Adipocyte (in vitro differentiated cells): Measurements from ENCODE around the gene KIF21B.
A peak's percentile ranks its signal among the peaks of the same experiment; 100 is the strongest.

Experiments used
- DNase-seq: peaks from one replicate; pipeline ENCODE4 v3.0.0-alpha.2; 2015; ENCODE audit warnings: low read depth
- H3K27me3 ChIP-seq: replicated peaks from 2 replicates; pipeline ENCODE4 v1.7.0; 2013; ENCODE audit warnings: mild to moderate bottlenecking, low read length, moderate library complexity; ENCODE audit not compliant: control insufficient read depth, insufficient read depth
- H3K36me3 ChIP-seq: 2 replicates; pipeline ENCODE4 v1.7.0; 2013; ENCODE audit warnings: low read length, mild to moderate bottlenecking, moderate library complexity; ENCODE audit not compliant: control insufficient read depth, insufficient read depth, severe bottlenecking
- H3K4me1 ChIP-seq: 2 replicates; pipeline ENCODE4 v1.7.0; 2013; ENCODE audit warnings: mild to moderate bottlenecking, low read length, moderate library complexity; ENCODE audit not compliant: control insufficient read depth, insufficient read depth
- H3K4me3 ChIP-seq: 2 replicates; pipeline ENCODE4 v1.7.0; 2013; ENCODE audit warnings: mild to moderate bottlenecking, low read length, moderate library complexity
- H3K9ac ChIP-seq: 2 replicates; pipeline ENCODE4 v1.7.0; 2013; ENCODE audit warnings: mild to moderate bottlenecking, low read length, moderate library complexity
- H3K9me3 ChIP-seq: 2 replicates; pipeline ENCODE4 v1.7.0; 2013; ENCODE audit warnings: mild to moderate bottlenecking, low read length, moderate library complexity; ENCODE audit not compliant: control insufficient read depth

KIF21B gene

GRCh38 chr1:201042779-201043461 is 19.4 kb upstream of the KIF21B start:
- Histone ChIP-seq H3K36me3 (no peaks in the 10 kb centered on the region), H3K27me3 (peaks cover 59% of the 10 kb centered on the region), H3K4me1 (no peaks in the 10 kb centered on the region), H3K9me3 (no peaks in the 10 kb centered on the region), H3K4me3 (no peak overlapping the region), H3K9ac (no peak overlapping the region)
- peak; percentile 82 for DNase-seq

- DNase-seq = no peak
- no peaks in the 10 kb centered on the region for H3K4me1 ChIP-seq
- no peaks in the 10 kb centered on the region for H3K36me3 ChIP-seq
- H3K9me3 ChIP-seq = no peaks in the 10 kb centered on the region
- H3K9ac ChIP-seq = no peak overlapping the region
- no peak overlapping the region for H3K4me3 ChIP-seq
- H3K27me3 ChIP-seq = peaks cover 63% of the 10 kb centered on the region
Observed at GRCh38 chr1:201041011-201041410, 17.5 kb upstream of the KIF21B start.

- H3K9ac ChIP-seq = no peak overlapping the region
- H3K9me3 ChIP-seq = no peaks in the 10 kb centered on the region
- H3K36me3 ChIP-seq = no peaks in the 10 kb centered on the region
- H3K4me3 ChIP-seq = no peak overlapping the region
- DNase-seq = no peak
- H3K27me3 ChIP-seq = peaks cover 59% of the 10 kb centered on the region
- H3K4me1 ChIP-seq = no peaks in the 10 kb centered on the region
Observed at GRCh38 chr1:201039876-201040275, 16.4 kb upstream of the KIF21B start.

GRCh38 chr1:201039418-201039817 is 15.9 kb upstream of the KIF21B start:
- no peak for DNase-seq
- no peak overlapping the region for H3K4me3 ChIP-seq
- no peaks in the 10 kb centered on the region for H3K4me1 ChIP-seq
- H3K9ac ChIP-seq = no peak overlapping the region
- H3K27me3 ChIP-seq = peaks cover 55% of the 10 kb centered on the region
- no peaks in the 10 kb centered on the region for H3K9me3 ChIP-seq
- no peaks in the 10 kb centered on the region for H3K36me3 ChIP-seq

- Histone ChIP-seq H3K9me3 (no peaks in the 10 kb centered on the region), H3K4me3 (no peak overlapping the region), H3K4me1 (no peaks in the 10 kb centered on the region), H3K27me3 (peaks cover 46% of the 10 kb centered on the region), H3K36me3 (no peaks in the 10 kb centered on the region), H3K9ac (no peak overlapping the region)
- DNase-seq = no peak
Observed at GRCh38 chr1:201038186-201038876, 14.8 kb upstream of the KIF21B start.

- no peak overlapping the region for H3K9ac ChIP-seq
- no peak for DNase-seq
- no peak overlapping the region for H3K4me3 ChIP-seq
- no peaks in the 10 kb centered on the region for H3K9me3 ChIP-seq
- peaks cover 44% of the 10 kb centered on the region for H3K27me3 ChIP-seq
- H3K36me3 ChIP-seq = no peaks in the 10 kb centered on the region
- H3K4me1 ChIP-seq = no peaks in the 10 kb centered on the region
Observed at GRCh38 chr1:201036188-201036842, 12.8 kb upstream of the KIF21B start.

- Histone ChIP-seq H3K27me3 (peaks cover 36% of the 10 kb centered on the region), H3K9me3 (no peaks in the 10 kb centered on the region), H3K4me3 (no peak overlapping the region), H3K4me1 (no peaks in the 10 kb centered on the region), H3K36me3 (no peaks in the 10 kb centered on the region), H3K9ac (no peak overlapping the region)
- no peak for DNase-seq
Observed at GRCh38 chr1:201034671-201035070, 11.2 kb upstream of the KIF21B start.

- H3K4me3 ChIP-seq = no peak overlapping the region
- H3K36me3 ChIP-seq = no peaks in the 10 kb centered on the region
- H3K27me3 ChIP-seq = peaks cover 18% of the 10 kb centered on the region
- H3K9ac ChIP-seq = no peak overlapping the region
- DNase-seq = no peak
- H3K4me1 ChIP-seq = peaks cover 8% of the 10 kb centered on the region
- H3K9me3 ChIP-seq = no peaks in the 10 kb centered on the region
Observed at GRCh38 chr1:201032408-201032807, 8.9 kb upstream of the KIF21B start.

- no peaks in the 10 kb centered on the region for H3K36me3 ChIP-seq
- peaks cover 8% of the 10 kb centered on the region for H3K4me1 ChIP-seq
- no peak overlapping the region for H3K4me3 ChIP-seq
- DNase-seq = no peak
- H3K9ac ChIP-seq = no peak overlapping the region
- peaks cover 4% of the 10 kb centered on the region for H3K27me3 ChIP-seq
- no peaks in the 10 kb centered on the region for H3K9me3 ChIP-seq
Observed at GRCh38 chr1:201028461-201028889, 5.0 kb upstream of the KIF21B start.

- H3K36me3 ChIP-seq = no peaks in the 10 kb centered on the region
- peaks cover 7% of the 10 kb centered on the region for H3K27me3 ChIP-seq
- peaks cover 12% of the 10 kb centered on the region for H3K4me1 ChIP-seq
- no peak for DNase-seq
- no peak overlapping the region for H3K9ac ChIP-seq
- no peaks in the 10 kb centered on the region for H3K9me3 ChIP-seq
- no peak overlapping the region for H3K4me3 ChIP-seq
Observed at GRCh38 chr1:201026836-201027235, 3.3 kb upstream of the KIF21B start.

GRCh38 chr1:201026234-201026633 is 2.7 kb upstream of the KIF21B start:
- Histone ChIP-seq H3K9me3 (no peaks in the 10 kb centered on the region), H3K4me3 (no peak overlapping the region), H3K9ac (no peak overlapping the region), H3K27me3 (peaks cover 7% of the 10 kb centered on the region), H3K4me1 (peaks cover 12% of the 10 kb centered on the region), H3K36me3 (no peaks in the 10 kb centered on the region)
- no peak for DNase-seq
